Neural cell (in vitro differentiated cells): ENCODE data around the gene PCCA. TPM values are rescaled to one million over a fixed set of nuclear protein-coding genes. Genes with fewer than 3 reads are reported as not detected.
"Not testable (repeated sequence)": the region's sequence is repeated elsewhere in the genome, so short reads cannot be mapped to it uniquely, and the experiment has no call there.

ENCODE experiments used
- H2AFZ ChIP-seq: fragments of 200-600, 300-800 bp; sonication (generic), shearing (Covaris generic); 2 replicates; pipeline ENCODE4 v1.6.0; 2014; ENCODE audit warnings: low read depth, mild to moderate bottlenecking, antibody characterized with exemption, low read length, moderate library complexity
- H3F3A ChIP-seq: fragments of 200-600 bp; shearing (Covaris generic); 2 replicates; pipeline ENCODE4 v1.6.1; 2016; ENCODE audit warnings: mild to moderate bottlenecking, moderate library complexity, mixed read lengths, antibody characterized with exemption, low read length; ENCODE audit not compliant: insufficient read depth, poor library complexity, severe bottlenecking
- H3K27ac ChIP-seq: fragments of 200-600, 300-800 bp; sonication (generic), shearing (Covaris generic); 2 replicates; pipeline ENCODE4 v1.5.1; 2014; ENCODE audit warnings: mild to moderate bottlenecking, low read length, moderate library complexity
- H3K27me3 ChIP-seq: fragments of 300-800, 200-600 bp; sonication (generic), shearing (Covaris generic); 2 replicates; pipeline ENCODE4 v1.6.0; 2014; ENCODE audit warnings: mild to moderate bottlenecking, low read depth, low read length, moderate library complexity; ENCODE audit not compliant: insufficient read depth
- H3K36me3 ChIP-seq: fragments of 300-800, 200-600 bp; sonication (generic), shearing (Covaris generic); 2 replicates; pipeline ENCODE4 v1.5.1; 2014; ENCODE audit warnings: mild to moderate bottlenecking, antibody characterized with exemption, low read length, moderate library complexity; ENCODE audit not compliant: insufficient read depth
- H3K4me2 ChIP-seq: fragments of 300-800, 200-600 bp; sonication (generic), shearing (Covaris generic); 2 replicates; pipeline ENCODE4 v1.6.0; 2014; ENCODE audit warnings: mild to moderate bottlenecking, low read length
- H3K4me3 ChIP-seq: fragments of 300-800, 200-600 bp; sonication (generic), shearing (Covaris generic); 2 replicates; pipeline ENCODE4 v1.5.1; 2014; ENCODE audit warnings: mild to moderate bottlenecking, low read length, moderate library complexity
- H3K79me2 ChIP-seq: fragments of 200-600 bp; shearing (Covaris generic); replicated peaks from 2 replicates; pipeline ENCODE4 v1.6.0; 2014; ENCODE audit warnings: mild to moderate bottlenecking, low read length, moderate library complexity; ENCODE audit not compliant: insufficient read depth
- H3K9ac ChIP-seq: fragments of 300-800, 200-600 bp; sonication (generic), shearing (Covaris generic); 2 replicates; pipeline ENCODE4 v1.6.1; 2016; ENCODE audit warnings: mild to moderate bottlenecking, low read length, mixed read lengths
- H3K9me2 ChIP-seq: fragments of 200-600 bp; shearing (Covaris generic); 2 replicates; pipeline ENCODE4 v1.6.1; 2016; ENCODE audit warnings: mild to moderate bottlenecking, low read length, mixed read lengths; ENCODE audit not compliant: insufficient read depth
- H3K9me3 ChIP-seq: fragments of 200-600, 300-800 bp; sonication (generic), shearing (Covaris generic); 2 replicates; pipeline ENCODE4 v1.6.1; 2016; ENCODE audit warnings: mild to moderate bottlenecking, mixed run types, low read length, moderate library complexity, mixed read lengths
- H4K20me1 ChIP-seq: fragments of 200-600 bp; shearing (Covaris generic); 2 replicates; pipeline ENCODE4 v1.6.1; 2016; ENCODE audit warnings: mild to moderate bottlenecking, mixed run types; ENCODE audit not compliant: insufficient read depth
- CTCF ChIP-seq: fragments of 450-650 bp; IDR thresholded peaks from 2 replicates; pipeline ENCODE4 v1.5.1; 2014; ENCODE audit warnings: antibody characterized with exemption, mild to moderate bottlenecking, moderate library complexity; ENCODE audit not compliant: poor library complexity, severe bottlenecking
- EP300 ChIP-seq: fragments of 450-650 bp; conservative IDR thresholded peaks from 2 replicates; pipeline ENCODE4 v1.6.1; 2014; ENCODE audit warnings: antibody characterized with exemption, mild to moderate bottlenecking, moderate library complexity; ENCODE audit not compliant: poor library complexity, severe bottlenecking
- EZH2 ChIP-seq: fragments of 200-600, 300-800 bp; shearing (Covaris generic), sonication (generic); IDR thresholded peaks from 2 replicates; pipeline ENCODE4 v1.6.1; 2014; ENCODE audit warnings: antibody characterized with exemption, low read length, borderline replicate concordance, mild to moderate bottlenecking; ENCODE audit not compliant: insufficient read depth, poor library complexity, severe bottlenecking
- MXI1 ChIP-seq: fragments of 450-650 bp; conservative IDR thresholded peaks from 2 replicates; pipeline ENCODE4 v1.6.1; 2014; ENCODE audit warnings: antibody characterized with exemption, mild to moderate bottlenecking; ENCODE audit not compliant: poor library complexity, severe bottlenecking
- POLR2AphosphoS5 ChIP-seq: IDR thresholded peaks from 2 replicates; pipeline ENCODE4 v1.6.1; 2012
- RAD21 ChIP-seq: fragments of 450-650 bp; conservative IDR thresholded peaks from 2 replicates; pipeline ENCODE4 v1.6.1; 2014; ENCODE audit warnings: antibody characterized with exemption, mild to moderate bottlenecking, moderate library complexity
- SMC3 ChIP-seq: fragments of 450-650 bp; conservative IDR thresholded peaks from 2 replicates; pipeline ENCODE4 v1.6.1; 2014; ENCODE audit warnings: antibody characterized with exemption, mild to moderate bottlenecking, moderate library complexity; ENCODE audit not compliant: poor library complexity
- TAF1 ChIP-seq: IDR thresholded peaks from 2 replicates; pipeline ENCODE4 v1.6.1; 2012; ENCODE audit warnings: low read depth
- polyA plus RNA-seq: library from polyadenylated mRNA; depleted of rRNA; stranded (reverse); fragments of >200 nt; gene quantifications from 2 replicates; pipeline ENCODE4 v1.2.3, GENCODE V29; 2014
- TF ChIP-seq, protein P1 (sequence below): IDR thresholded peaks from 2 replicates; pipeline ENCODE4 v1.6.1; 2012; ENCODE audit warnings: borderline replicate concordance

The PCCA gene
- polyA plus RNA-seq, 1 donor from 2014 or later: 17.0 TPM

DNA sequence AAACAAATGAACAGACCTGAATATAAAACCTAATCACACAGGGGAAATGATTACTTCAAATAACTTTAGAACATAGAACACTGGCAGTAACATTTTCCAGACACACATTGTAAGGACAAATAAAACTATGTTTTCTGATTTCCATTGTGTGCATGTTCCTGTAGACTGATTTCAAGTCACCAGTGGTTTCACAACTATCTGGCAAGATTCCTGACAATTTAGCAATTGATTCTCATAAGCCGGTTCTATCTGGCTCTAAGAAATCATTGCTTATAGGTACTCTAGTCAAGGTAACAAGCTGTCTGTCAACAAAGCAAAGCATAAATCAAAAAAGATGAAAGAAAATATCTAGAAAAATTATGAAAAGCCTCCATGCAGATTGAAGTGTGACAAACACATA lies 19.6 kb upstream of the PCCA start:
- Histone ChIP-seq H4K20me1 (no peaks in the 10 kb centered on the region), H3K36me3 (no peaks in the 10 kb centered on the region), H3K4me2 (no peak overlapping the region), H3K9me3 (no peaks in the 10 kb centered on the region), H3K79me2 (no peaks in the 10 kb centered on the region), H3K27me3 (no peaks in the 10 kb centered on the region), H2AFZ (peak overlapping the region; percentile 3), H3K9ac (no peak overlapping the region), H3K9me2 (no peaks in the 10 kb centered on the region), H3K4me3 (no peak overlapping the region), H3K27ac (no peak overlapping the region), H3F3A (no peaks in the 10 kb centered on the region)
- TF ChIP-seq, protein P1, sequence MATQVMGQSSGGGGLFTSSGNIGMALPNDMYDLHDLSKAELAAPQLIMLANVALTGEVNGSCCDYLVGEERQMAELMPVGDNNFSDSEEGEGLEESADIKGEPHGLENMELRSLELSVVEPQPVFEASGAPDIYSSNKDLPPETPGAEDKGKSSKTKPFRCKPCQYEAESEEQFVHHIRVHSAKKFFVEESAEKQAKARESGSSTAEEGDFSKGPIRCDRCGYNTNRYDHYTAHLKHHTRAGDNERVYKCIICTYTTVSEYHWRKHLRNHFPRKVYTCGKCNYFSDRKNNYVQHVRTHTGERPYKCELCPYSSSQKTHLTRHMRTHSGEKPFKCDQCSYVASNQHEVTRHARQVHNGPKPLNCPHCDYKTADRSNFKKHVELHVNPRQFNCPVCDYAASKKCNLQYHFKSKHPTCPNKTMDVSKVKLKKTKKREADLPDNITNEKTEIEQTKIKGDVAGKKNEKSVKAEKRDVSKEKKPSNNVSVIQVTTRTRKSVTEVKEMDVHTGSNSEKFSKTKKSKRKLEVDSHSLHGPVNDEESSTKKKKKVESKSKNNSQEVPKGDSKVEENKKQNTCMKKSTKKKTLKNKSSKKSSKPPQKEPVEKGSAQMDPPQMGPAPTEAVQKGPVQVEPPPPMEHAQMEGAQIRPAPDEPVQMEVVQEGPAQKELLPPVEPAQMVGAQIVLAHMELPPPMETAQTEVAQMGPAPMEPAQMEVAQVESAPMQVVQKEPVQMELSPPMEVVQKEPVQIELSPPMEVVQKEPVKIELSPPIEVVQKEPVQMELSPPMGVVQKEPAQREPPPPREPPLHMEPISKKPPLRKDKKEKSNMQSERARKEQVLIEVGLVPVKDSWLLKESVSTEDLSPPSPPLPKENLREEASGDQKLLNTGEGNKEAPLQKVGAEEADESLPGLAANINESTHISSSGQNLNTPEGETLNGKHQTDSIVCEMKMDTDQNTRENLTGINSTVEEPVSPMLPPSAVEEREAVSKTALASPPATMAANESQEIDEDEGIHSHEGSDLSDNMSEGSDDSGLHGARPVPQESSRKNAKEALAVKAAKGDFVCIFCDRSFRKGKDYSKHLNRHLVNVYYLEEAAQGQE: no peak
- TF ChIP-seq CTCF (no peak), SMC3 (no peak), EP300 (no peak), RAD21 (no peak), MXI1 (no peak), EZH2 (no peak), TAF1 (no peak), POLR2AphosphoS5 (no peak)

DNA sequence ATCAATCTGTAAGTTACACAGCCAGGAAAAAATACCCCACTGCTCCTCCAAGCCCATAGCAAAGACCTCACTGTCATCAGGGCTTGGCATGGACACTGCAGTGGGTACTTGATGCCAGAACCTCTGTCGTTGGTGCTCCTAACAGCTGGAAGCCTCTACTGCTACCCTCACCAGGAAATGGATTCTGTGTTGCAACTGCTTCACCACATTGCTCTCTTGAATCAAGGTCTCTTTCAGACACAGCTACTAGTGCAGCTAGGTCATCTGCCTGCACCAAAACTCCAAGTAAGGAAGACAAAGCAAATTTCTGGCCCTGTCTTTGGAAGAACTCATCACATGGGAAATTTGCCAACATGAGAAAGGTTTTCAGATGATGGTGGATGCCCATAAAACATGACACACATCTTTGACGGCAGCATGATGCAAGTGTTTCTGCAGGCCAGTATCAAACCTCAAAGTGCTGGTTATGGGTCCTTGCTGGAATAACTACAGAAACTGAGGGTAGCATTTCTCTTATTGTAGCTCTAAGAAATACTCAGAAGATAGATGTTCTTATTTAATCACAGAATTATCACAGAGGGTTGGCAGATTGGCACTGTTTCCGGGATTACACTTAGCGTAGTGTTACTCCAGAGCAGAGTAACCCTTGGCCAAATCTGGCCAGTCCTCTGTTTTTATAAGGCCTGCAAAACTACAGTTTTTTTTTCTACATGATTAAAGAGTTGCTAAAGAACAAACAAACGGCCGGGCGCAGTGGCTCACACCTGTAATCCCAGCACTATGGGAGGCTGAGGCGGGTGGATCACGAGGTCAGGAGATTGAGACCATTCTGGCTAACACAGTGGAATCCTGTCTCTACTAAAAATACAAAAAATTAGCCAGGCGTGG lies 12.9 kb upstream of the PCCA start:
- no peaks in the 10 kb centered on the region for H3K79me2 ChIP-seq
- H3K27me3 ChIP-seq: no peaks in the 10 kb centered on the region
- H3K36me3 ChIP-seq: no peaks in the 10 kb centered on the region
- TF ChIP-seq TAF1 (no peak), EP300 (no peak), CTCF (no peak), MXI1 (no peak), EZH2 (no peak)
- no peaks in the 10 kb centered on the region for H3F3A ChIP-seq
- H3K9me3 ChIP-seq: no peaks in the 10 kb centered on the region
- H3K27ac ChIP-seq: no peak overlapping the region
- no peak overlapping the region for H3K4me3 ChIP-seq
- H2AFZ ChIP-seq: no peak overlapping the region
- H3K4me2 ChIP-seq: no peak overlapping the region
- H4K20me1 ChIP-seq: no peaks in the 10 kb centered on the region
- H3K9me2 ChIP-seq: no peaks in the 10 kb centered on the region
- no peak overlapping the region for H3K9ac ChIP-seq

GRCh38 chr13:100079003-100079402 lies 9.9 kb upstream of the PCCA start:
- H3F3A ChIP-seq, H3K27ac ChIP-seq, H3K36me3 ChIP-seq, H3K4me2 ChIP-seq, H3K9me3 ChIP-seq, H3K9me2 ChIP-seq, H2AFZ ChIP-seq, H3K79me2 ChIP-seq, H4K20me1 ChIP-seq, H3K27me3 ChIP-seq, H3K9ac ChIP-seq, H3K4me3 ChIP-seq: not testable (repeated sequence)

DNA sequence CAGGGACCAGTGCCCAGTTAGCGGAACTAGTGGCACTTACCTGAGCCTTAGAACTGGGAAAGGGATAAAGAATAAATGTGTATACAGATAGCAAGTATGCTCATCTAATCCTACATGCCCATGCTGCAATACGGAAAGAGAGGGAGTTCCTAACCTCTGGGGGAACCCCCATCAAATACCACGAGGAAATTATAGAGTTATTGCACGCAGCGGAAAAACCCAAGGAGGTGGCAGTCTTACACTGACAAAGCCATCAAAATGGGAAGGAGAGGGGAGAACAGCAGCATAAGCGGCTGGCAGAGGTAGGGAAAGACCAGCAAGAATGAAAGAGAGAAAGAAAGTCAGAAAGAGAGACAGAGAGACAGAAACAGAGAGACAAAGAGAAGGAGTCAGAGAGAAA lies 5.5 kb upstream of the PCCA start:
- H3K9me3 ChIP-seq, H3F3A ChIP-seq, H3K36me3 ChIP-seq, H4K20me1 ChIP-seq, H3K27ac ChIP-seq, H3K4me2 ChIP-seq, H3K9ac ChIP-seq, H3K79me2 ChIP-seq, H3K27me3 ChIP-seq, H3K9me2 ChIP-seq, H2AFZ ChIP-seq, H3K4me3 ChIP-seq: not testable (repeated sequence)
